PC-3 (cell line): ENCODE results near the gene PRKAR2A.

Experiments used
- CTCF ChIP-seq: fragments of 300-600 bp; sonication (generic); conservative IDR thresholded peaks from 2 replicates; pipeline ENCODE4 v1.5.1; 2017; ENCODE audit warnings: antibody characterized with exemption, low read depth, mild to moderate bottlenecking, low read length
- EZH2 ChIP-seq: fragments of 300-600 bp; sonication (generic); IDR thresholded peaks from one replicate; pipeline ENCODE4 v1.6.1; 2017; ENCODE audit warnings: antibody characterized with exemption, mild to moderate bottlenecking, low read length; ENCODE audit not compliant: unreplicated experiment

- TF ChIP-seq CTCF (no peak), EZH2 (no peak)
Measured at GRCh38 chr3:48852151-48852550, 4.5 kb upstream of the PRKAR2A start.
